PFSK-1 (cell line): ENCODE measurements around the gene BAMBI.

Experiments
- FOXP2 ChIP-seq: optimal IDR thresholded peaks from 2 replicates; pipeline ENCODE3; 2011; ENCODE audit warnings: borderline replicate concordance, control low read depth, inconsistent platforms; ENCODE audit not compliant: insufficient read depth; ENCODE audit errors: extremely low read length, extremely low read depth
- POLR2AphosphoS5 ChIP-seq: IDR thresholded peaks from 2 replicates; pipeline ENCODE4 v1.6.1; 2012; ENCODE audit warnings: low read depth, mild to moderate bottlenecking, control low read depth, low read length, moderate library complexity
- REST ChIP-seq, 2 experiments: IDR thresholded peaks; 2 replicates each; pipeline versions ENCODE4 v1.6.1 to v1.8.0; 2011 to 2012; ENCODE audit warnings: low read depth in 2 of 2, low read length in 2 of 2, control low read depth in 1 of 2, inconsistent platforms in 1 of 2, mild to moderate bottlenecking in 1 of 2, moderate library complexity in 1 of 2; ENCODE audit not compliant: insufficient read depth in 1 of 2
- SIN3A ChIP-seq: IDR thresholded peaks from 2 replicates; pipeline ENCODE4 v1.6.1; 2012; ENCODE audit warnings: mild to moderate bottlenecking, low read length, moderate library complexity, borderline replicate concordance; ENCODE audit not compliant: insufficient read depth
- TAF1 ChIP-seq: IDR thresholded peaks from 2 replicates; pipeline ENCODE4 v1.6.1; 2012; ENCODE audit warnings: low read length, control low read depth, borderline replicate concordance; ENCODE audit not compliant: insufficient read depth

The BAMBI gene

GRCh38 chr10:28680358-28680752, 3.0 kb downstream of the BAMBI start:
- TF ChIP-seq TAF1 (no peak), FOXP2 (no peak), SIN3A (no peak), REST (IDR thresholded peaks at IDR 0.05; ENCODE audit: insufficient read depth in 1 of 2, low read depth in 2 of 2, low read length in 2 of 2) (no peak), POLR2AphosphoS5 (no peak)

GRCh38 chr10:28681291-28681763, 4.0 kb downstream of the BAMBI start:
- TF ChIP-seq FOXP2, result no peak
- TF ChIP-seq SIN3A, result no peak

GRCh38 chr10:28681928-28682750, 4.8 kb downstream of the BAMBI start:
- no peak for TF ChIP-seq REST (IDR thresholded peaks at IDR 0.05; ENCODE audit: insufficient read depth in 1 of 2, low read depth in 2 of 2, low read length in 2 of 2)
- TF ChIP-seq POLR2AphosphoS5, result no peak
- TF ChIP-seq SIN3A, result no peak
- TF ChIP-seq TAF1, result no peak
- TF ChIP-seq FOXP2, result no peak

GRCh38 chr10:28684157-28684985, 7.0 kb downstream of the BAMBI start:
- TF ChIP-seq REST (IDR thresholded peaks at IDR 0.05; ENCODE audit: insufficient read depth in 1 of 2, low read depth in 2 of 2, low read length in 2 of 2), result no peak
- TF ChIP-seq POLR2AphosphoS5, result no peak
- no peak for TF ChIP-seq TAF1
- TF ChIP-seq SIN3A, result no peak
- TF ChIP-seq FOXP2, result no peak

GRCh38 chr10:28684986-28685580, 7.8 kb downstream of the BAMBI start:
- TF ChIP-seq SIN3A (no peak), TAF1 (no peak), POLR2AphosphoS5 (no peak), REST (IDR thresholded peaks at IDR 0.05; ENCODE audit: insufficient read depth in 1 of 2, low read depth in 2 of 2, low read length in 2 of 2) (no peak), FOXP2 (no peak)
